PC-3 (cell line): Measurements from ENCODE around the gene INPP5D. TPM values are rescaled to one million over a fixed set of nuclear protein-coding genes. Genes with fewer than 3 reads are reported as not detected.

ENCODE experiments used
- ATAC-seq: fragments of 200-7000 bp; cut with Tn5 transposase; 2 replicates; pipeline ENCODE4 v1.9.1; 2020; ENCODE audit warnings: mild to moderate bottlenecking, moderate library complexity
- BruUV-seq: library from RNA; stranded (reverse); fragments of 400-500 nt; replicated peaks from 2 replicates; lab custom pipeline; 2021; lab: Mats Ljungman, UMichigan
- CTCF ChIA-PET: fragments of 300-600 bp; sonication (Branson Sonifier 250); formaldehyde crosslinking; loops from one replicate; lab custom pipeline; 2022; ENCODE audit warnings: antibody characterized with exemption; lab: Charles Lee
- POLR2A ChIA-PET: fragments of 300-600 bp; sonication (Branson Sonifier 250); formaldehyde crosslinking; loops from one replicate; lab custom pipeline; 2022; ENCODE audit warnings: antibody characterized with exemption; ENCODE audit not compliant: unreplicated experiment; lab: Charles Lee
- DNase-seq: peaks from one replicate; pipeline ENCODE4 v3.0.0-alpha.2; 2015
- H2AFZ ChIP-seq: fragments of 300-600 bp; sonication (generic); 2 replicates; pipeline ENCODE4 v1.6.0; 2016; ENCODE audit warnings: antibody characterized with exemption, low read length
- H3F3A ChIP-seq: fragments of 300-600 bp; sonication (generic); one replicate; pipeline ENCODE4 v1.6.0; 2017; ENCODE audit warnings: antibody characterized with exemption, low read length, control low read depth, mild to moderate bottlenecking; ENCODE audit not compliant: unreplicated experiment
- H3K27ac ChIP-seq: fragments of 300-600 bp; sonication (generic); 2 replicates; pipeline ENCODE4 v1.5.1; 2016; ENCODE audit warnings: mild to moderate bottlenecking, low read length
- H3K27me3 ChIP-seq: fragments of 300-600 bp; sonication (generic); 2 replicates; pipeline ENCODE4 v1.6.1; 2016; ENCODE audit warnings: low read length, mixed read lengths
- H3K36me3 ChIP-seq: fragments of 300-600 bp; sonication (generic); 2 replicates; pipeline ENCODE4 v1.6.1; 2016; ENCODE audit warnings: low read depth, mixed run types, low read length, mixed read lengths
- H3K4me1 ChIP-seq: fragments of 300-600 bp; sonication (generic); 2 replicates; pipeline ENCODE4 v1.5.1; 2016; ENCODE audit warnings: low read length; ENCODE audit not compliant: insufficient read depth
- H3K4me2 ChIP-seq: fragments of 300-600 bp; sonication (generic); 2 replicates; pipeline ENCODE4 v1.6.0; 2016; ENCODE audit warnings: low read length
- H3K4me3 ChIP-seq: fragments of 300-600 bp; sonication (generic); 2 replicates; pipeline ENCODE4 v1.5.1; 2016; ENCODE audit warnings: mild to moderate bottlenecking, low read length, mixed read lengths
- H3K79me2 ChIP-seq: fragments of 300-600 bp; sonication (generic); 2 replicates; pipeline ENCODE4 v1.6.1; 2017; ENCODE audit warnings: low read length, mixed read lengths
- H3K9ac ChIP-seq: fragments of 300-600 bp; sonication (generic); 2 replicates; pipeline ENCODE4 v1.6.0; 2016; ENCODE audit warnings: mild to moderate bottlenecking, low read length
- H3K9me2 ChIP-seq: fragments of 300-600 bp; sonication (generic); replicated peaks from 2 replicates; pipeline ENCODE4 v1.6.1; 2016; ENCODE audit warnings: mixed run types, low read length, mixed read lengths
- H3K9me3 ChIP-seq: fragments of 300-600 bp; sonication (generic); 2 replicates; pipeline ENCODE4 v1.6.1; 2016; ENCODE audit warnings: low read length, mixed read lengths
- H4K20me1 ChIP-seq: fragments of 300-600 bp; sonication (generic); 2 replicates; pipeline ENCODE4 v1.6.1; 2016; ENCODE audit warnings: low read length, mixed read lengths
- EZH2 ChIP-seq: fragments of 300-600 bp; sonication (generic); IDR thresholded peaks from one replicate; pipeline ENCODE4 v1.6.1; 2017; ENCODE audit warnings: antibody characterized with exemption, mild to moderate bottlenecking, low read length; ENCODE audit not compliant: unreplicated experiment
- EZH2phosphoT487 ChIP-seq: fragments of 300-600 bp; sonication (generic); IDR thresholded peaks from 2 replicates; pipeline ENCODE4 v1.6.1; 2018; ENCODE audit warnings: mild to moderate bottlenecking, antibody characterized with exemption, low read length, borderline replicate concordance
- intact Hi-C: fragments of 100-400 bp; cut with micrococcal nuclease; formaldehyde crosslinking; loops from 2 replicates; pipeline ENCODE4 v1.9.0; 2023
- total RNA-seq: library from RNA; depleted of rRNA; stranded (reverse); fragments of >200 nt; gene quantifications from 2 replicates; pipeline ENCODE4 v1.2.3, GENCODE V29; 2014
- TF ChIP-seq, protein P1 (sequence below): fragments of 300-600 bp; sonication (generic); conservative IDR thresholded peaks from 2 replicates; pipeline ENCODE4 v1.5.1; 2017; ENCODE audit warnings: antibody characterized with exemption, low read depth, mild to moderate bottlenecking, low read length

The INPP5D gene
- total RNA-seq, 1 experiment from 2014 or later = 0.26 TPM

DNA sequence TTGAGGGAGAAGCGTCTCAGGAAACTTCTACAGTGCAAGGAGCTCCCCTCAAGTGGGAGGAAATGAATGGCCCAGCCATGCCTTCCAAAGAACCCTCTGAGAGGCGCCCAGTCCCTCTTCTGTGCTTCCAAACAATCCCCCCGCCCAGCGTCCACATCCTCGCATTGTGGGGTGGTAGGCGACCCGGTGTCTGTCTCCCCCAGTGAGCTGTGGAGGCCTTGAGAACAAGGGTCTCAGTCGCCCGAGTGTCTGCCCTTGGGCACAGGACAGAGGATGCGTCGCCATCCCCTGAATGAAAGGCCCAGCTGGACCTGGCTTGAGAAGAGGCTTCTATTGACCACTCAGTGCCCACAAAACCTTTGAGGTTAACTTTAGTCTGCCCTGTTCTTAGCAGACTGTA is 29.7 kb downstream of the INPP5D start:
- peaks cover 7% of the 10 kb centered on the region for H3K4me1 ChIP-seq
- H3K4me2 ChIP-seq = no peak overlapping the region
- no peak overlapping the region for H3K4me3 ChIP-seq
- TF ChIP-seq EZH2 (no peak), EZH2phosphoT487 (no peak)
- TF ChIP-seq, protein P1, sequence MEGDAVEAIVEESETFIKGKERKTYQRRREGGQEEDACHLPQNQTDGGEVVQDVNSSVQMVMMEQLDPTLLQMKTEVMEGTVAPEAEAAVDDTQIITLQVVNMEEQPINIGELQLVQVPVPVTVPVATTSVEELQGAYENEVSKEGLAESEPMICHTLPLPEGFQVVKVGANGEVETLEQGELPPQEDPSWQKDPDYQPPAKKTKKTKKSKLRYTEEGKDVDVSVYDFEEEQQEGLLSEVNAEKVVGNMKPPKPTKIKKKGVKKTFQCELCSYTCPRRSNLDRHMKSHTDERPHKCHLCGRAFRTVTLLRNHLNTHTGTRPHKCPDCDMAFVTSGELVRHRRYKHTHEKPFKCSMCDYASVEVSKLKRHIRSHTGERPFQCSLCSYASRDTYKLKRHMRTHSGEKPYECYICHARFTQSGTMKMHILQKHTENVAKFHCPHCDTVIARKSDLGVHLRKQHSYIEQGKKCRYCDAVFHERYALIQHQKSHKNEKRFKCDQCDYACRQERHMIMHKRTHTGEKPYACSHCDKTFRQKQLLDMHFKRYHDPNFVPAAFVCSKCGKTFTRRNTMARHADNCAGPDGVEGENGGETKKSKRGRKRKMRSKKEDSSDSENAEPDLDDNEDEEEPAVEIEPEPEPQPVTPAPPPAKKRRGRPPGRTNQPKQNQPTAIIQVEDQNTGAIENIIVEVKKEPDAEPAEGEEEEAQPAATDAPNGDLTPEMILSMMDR = no peak
- BruUV-seq = no TSS peak
- no peaks in the 10 kb centered on the region for H3K79me2 ChIP-seq
- POLR2A ChIA-PET = no interaction called here
- DNase-seq (no peak), ATAC-seq (no peak)
- no peak overlapping the region for H3K9ac ChIP-seq
- no peaks in the 10 kb centered on the region for H3K9me3 ChIP-seq
- CTCF ChIA-PET = no interaction called here
- H3K27me3 ChIP-seq = no peaks in the 10 kb centered on the region
- no peaks in the 10 kb centered on the region for H4K20me1 ChIP-seq
- no peaks in the 10 kb centered on the region for H3K36me3 ChIP-seq
- intact Hi-C loops = no loop called here
- no peaks in the 10 kb centered on the region for H3F3A ChIP-seq
- H3K9me2 ChIP-seq = no peaks in the 10 kb centered on the region
- H3K27ac ChIP-seq = no peak overlapping the region
- no peak overlapping the region for H2AFZ ChIP-seq

DNA sequence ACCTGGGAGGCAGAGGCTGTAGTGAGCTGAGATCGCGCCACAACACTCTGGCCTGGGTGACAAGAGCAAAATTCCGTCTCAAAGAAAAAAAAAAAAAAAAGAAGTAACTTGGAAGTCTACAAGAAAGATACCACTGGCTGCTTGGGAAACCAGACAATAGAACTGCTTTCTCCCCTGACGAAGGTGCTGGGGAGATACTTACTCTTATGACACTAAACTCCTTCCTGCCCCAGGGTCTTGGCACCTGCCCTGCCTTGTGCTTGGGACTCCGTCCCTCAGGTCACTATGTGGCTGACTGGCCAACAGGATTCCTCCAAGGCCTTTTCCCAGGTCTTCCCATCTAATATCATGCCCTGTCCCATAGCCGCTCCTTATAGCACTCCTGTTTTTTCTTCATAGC is 30.7 kb downstream of the INPP5D start:
- Histone ChIP-seq H3K36me3 (no peaks in the 10 kb centered on the region), H3K4me3 (no peak overlapping the region), H3K9me3 (no peaks in the 10 kb centered on the region), H3K9me2 (no peaks in the 10 kb centered on the region), H3K4me2 (no peak overlapping the region), H3F3A (no peaks in the 10 kb centered on the region), H4K20me1 (no peaks in the 10 kb centered on the region), H3K27ac (no peak overlapping the region), H3K4me1 (peaks cover 7% of the 10 kb centered on the region), H3K9ac (no peak overlapping the region), H3K27me3 (no peaks in the 10 kb centered on the region), H2AFZ (no peak overlapping the region), H3K79me2 (no peaks in the 10 kb centered on the region)
- DNase-seq (no peak), ATAC-seq (no peak)
- ChIA-PET POLR2A (no interaction called here), CTCF (no interaction called here)
- TF ChIP-seq, protein P1 = no peak
- no peak for TF ChIP-seq EZH2
- TF ChIP-seq EZH2phosphoT487 = no peak
- intact Hi-C loops = no loop called here
- no TSS peak for BruUV-seq

DNA sequence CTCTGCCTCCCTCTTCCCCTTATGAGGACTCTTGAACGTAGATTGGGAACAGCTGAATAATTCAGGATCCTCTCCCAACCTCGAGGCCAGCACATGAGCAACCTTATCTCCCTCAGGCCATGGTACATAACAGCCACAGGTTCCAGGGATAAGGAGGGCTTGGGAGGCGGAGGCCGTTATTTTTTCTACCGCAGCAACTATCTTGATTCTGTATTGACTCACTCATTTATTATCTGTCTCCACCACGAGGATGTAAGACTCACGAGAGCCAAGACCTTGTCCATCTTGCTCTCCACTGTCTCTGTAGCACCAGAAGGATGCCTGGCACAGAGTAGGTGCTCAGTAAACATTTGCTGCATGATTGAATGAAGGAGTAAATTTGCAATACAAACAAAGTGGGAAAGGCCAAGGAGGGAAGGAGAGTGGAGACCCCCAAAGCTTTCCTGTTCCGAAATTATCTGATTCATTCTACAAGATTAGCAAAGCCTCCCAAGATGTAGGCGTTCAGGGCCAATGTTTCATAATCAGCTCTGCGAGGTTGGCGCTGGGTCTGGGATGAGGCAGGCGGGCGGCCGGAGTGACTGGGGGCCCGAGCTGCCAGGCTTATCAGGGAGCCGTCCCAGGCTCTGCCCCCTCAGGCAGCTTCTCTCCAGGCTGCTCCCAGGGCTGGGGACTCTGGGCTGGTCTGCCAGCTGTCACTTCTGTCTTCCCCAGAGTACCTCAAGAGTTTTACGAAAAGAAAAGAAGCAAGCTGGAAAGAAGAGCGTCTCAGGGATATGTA is 31.6 kb downstream of the INPP5D start:
- intact Hi-C loops = no loop called here
- ATAC-seq = no peak
- no peaks in the 10 kb centered on the region for H3F3A ChIP-seq
- no peaks in the 10 kb centered on the region for H3K79me2 ChIP-seq
- ChIA-PET CTCF (no interaction called here), POLR2A (no interaction called here)
- H3K27ac ChIP-seq = no peak overlapping the region
- no peaks in the 10 kb centered on the region for H3K9me2 ChIP-seq
- H3K4me1 ChIP-seq = peaks cover 3% of the 10 kb centered on the region; the same call in 1 of the 2 replicates
- no TSS peak for BruUV-seq
- no peak overlapping the region for H2AFZ ChIP-seq
- no peaks in the 10 kb centered on the region for H3K27me3 ChIP-seq
- no peak overlapping the region for H3K4me2 ChIP-seq
- TF ChIP-seq EZH2 (no peak), EZH2phosphoT487 (no peak)
- TF ChIP-seq, protein P1 = no peak
- H3K36me3 ChIP-seq = no peaks in the 10 kb centered on the region
- H3K4me3 ChIP-seq = no peak overlapping the region
- H3K9ac ChIP-seq = no peak overlapping the region
- no peaks in the 10 kb centered on the region for H3K9me3 ChIP-seq
- no peak for DNase-seq
- no peaks in the 10 kb centered on the region for H4K20me1 ChIP-seq
